ENCODE data around the gene CRB3.

- no peak for TF ChIP-seq YY1 (IDR thresholded peaks at IDR 0.05; ENCODE audit: insufficient read depth, insufficient read length)
- no peak for TF ChIP-seq ZNF274 (IDR thresholded peaks at IDR 0.05; ENCODE audit: low read depth, low read length)
- no peak for TF ChIP-seq SUZ12 (IDR thresholded peaks at IDR 0.05; ENCODE audit: extremely low read depth, insufficient read depth, insufficient read length)
Observed at GRCh38 chr19:6440905-6441304, 23.2 kb upstream of the CRB3 start.
